Activated naive CD8-positive, alpha-beta T cell treated with anti-CD3 and anti-CD28 coated beads, Interleukin-2, amount 50 U/mL, for 24 hours (primary cell): ENCODE measurements around the gene SYTL3.
A peak's percentile ranks its signal among the peaks of the same experiment; 100 is the strongest.

Experiments
- ATAC-seq: fragments of 150-1000 bp; cut with Tn5 transposase; one replicate; pipeline ENCODE4 v1.10.0; 2021
- DNase-seq: peaks from one replicate; pipeline ENCODE4 v3.0.0; 2021
- H3K27ac Mint-ChIP-seq: one replicate; pipeline ENCODE4 v1.8.0; 2021; ENCODE audit warnings: mild to moderate bottlenecking, mixed read lengths
- H3K27me3 Mint-ChIP-seq: one replicate; pipeline ENCODE4 v1.8.0; 2021; ENCODE audit warnings: mixed read lengths
- H3K36me3 Mint-ChIP-seq: one replicate; pipeline ENCODE4 v1.8.0; 2021; ENCODE audit warnings: low read depth, mixed read lengths
- H3K4me1 Mint-ChIP-seq: one replicate; pipeline ENCODE4 v1.8.0; 2021; ENCODE audit warnings: mixed read lengths
- H3K4me3 Mint-ChIP-seq: one replicate; pipeline ENCODE4 v1.8.0; 2021; ENCODE audit warnings: mild to moderate bottlenecking, moderate library complexity, mixed read lengths
- H3K9me3 Mint-ChIP-seq: one replicate; pipeline ENCODE4 v1.8.0; 2021; ENCODE audit warnings: mixed read lengths

Gene SYTL3

DNA sequence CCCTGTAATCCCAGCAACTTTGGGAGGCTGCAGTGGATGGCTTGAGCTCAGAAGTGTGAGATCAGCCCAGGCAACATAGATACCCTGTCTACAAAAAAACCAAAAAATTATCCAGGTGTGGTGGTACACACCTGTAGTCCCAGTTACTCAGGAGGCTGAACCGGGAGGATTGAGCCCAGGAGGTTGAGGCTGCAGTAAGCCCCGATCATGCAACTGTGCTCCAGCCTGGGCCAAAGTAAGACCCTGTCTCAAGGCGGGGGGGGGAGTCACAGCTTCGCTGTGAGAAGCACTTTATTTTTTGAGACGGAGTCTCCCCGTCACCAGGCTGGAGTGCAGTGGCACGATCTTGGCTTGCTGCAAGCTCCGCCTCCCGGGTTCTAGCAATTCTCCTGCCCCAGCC lies 115.1 kb downstream of the SYTL3 start:
- H3K27me3 Mint-ChIP-seq: no peaks in the 10 kb centered on the region
- peaks cover 11% of the 10 kb centered on the region for H3K4me1 Mint-ChIP-seq
- ATAC-seq (no peak), DNase-seq (no peak)
- H3K27ac Mint-ChIP-seq: peak overlapping the region; percentile 74
- no peak overlapping the region for H3K4me3 Mint-ChIP-seq
- H3K36me3 Mint-ChIP-seq: peaks cover 66% of the 10 kb centered on the region
- H3K9me3 Mint-ChIP-seq: no peaks in the 10 kb centered on the region

DNA sequence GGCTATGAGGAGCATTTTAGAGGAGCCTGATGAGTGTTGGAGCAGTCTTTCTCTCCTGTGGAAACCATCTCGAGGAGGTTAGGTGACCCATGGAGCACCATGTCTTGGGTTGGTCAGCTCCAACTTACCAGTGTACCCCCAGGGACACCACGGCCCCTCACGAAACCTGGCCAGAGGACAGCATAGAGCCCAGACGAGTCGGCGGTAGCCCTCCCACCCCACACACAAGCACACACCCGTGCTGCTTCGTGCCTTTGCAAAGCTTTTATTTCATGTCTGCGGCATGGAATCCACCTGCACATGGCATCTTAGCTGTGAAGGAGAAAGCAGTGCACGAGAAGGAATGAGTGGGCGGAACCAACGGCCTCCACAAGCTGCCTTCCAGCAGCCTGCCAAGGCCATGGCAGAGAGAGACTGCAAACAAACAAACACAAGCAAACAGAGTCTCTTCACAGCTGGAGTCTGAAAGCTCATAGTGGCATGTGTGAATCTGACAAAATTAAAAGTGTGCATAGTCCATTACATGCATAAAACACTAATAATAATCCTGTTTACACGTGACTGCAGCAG lies 115.7 kb downstream of the SYTL3 start:
- DNase-seq: no peak
- Mint-ChIP-seq H3K9me3 (no peaks in the 10 kb centered on the region), H3K4me3 (no peak overlapping the region), H3K27ac (peak overlapping the region; percentile 74), H3K4me1 (peaks cover 12% of the 10 kb centered on the region), H3K27me3 (no peaks in the 10 kb centered on the region), H3K36me3 (peaks cover 72% of the 10 kb centered on the region)
- no peak for ATAC-seq

DNA sequence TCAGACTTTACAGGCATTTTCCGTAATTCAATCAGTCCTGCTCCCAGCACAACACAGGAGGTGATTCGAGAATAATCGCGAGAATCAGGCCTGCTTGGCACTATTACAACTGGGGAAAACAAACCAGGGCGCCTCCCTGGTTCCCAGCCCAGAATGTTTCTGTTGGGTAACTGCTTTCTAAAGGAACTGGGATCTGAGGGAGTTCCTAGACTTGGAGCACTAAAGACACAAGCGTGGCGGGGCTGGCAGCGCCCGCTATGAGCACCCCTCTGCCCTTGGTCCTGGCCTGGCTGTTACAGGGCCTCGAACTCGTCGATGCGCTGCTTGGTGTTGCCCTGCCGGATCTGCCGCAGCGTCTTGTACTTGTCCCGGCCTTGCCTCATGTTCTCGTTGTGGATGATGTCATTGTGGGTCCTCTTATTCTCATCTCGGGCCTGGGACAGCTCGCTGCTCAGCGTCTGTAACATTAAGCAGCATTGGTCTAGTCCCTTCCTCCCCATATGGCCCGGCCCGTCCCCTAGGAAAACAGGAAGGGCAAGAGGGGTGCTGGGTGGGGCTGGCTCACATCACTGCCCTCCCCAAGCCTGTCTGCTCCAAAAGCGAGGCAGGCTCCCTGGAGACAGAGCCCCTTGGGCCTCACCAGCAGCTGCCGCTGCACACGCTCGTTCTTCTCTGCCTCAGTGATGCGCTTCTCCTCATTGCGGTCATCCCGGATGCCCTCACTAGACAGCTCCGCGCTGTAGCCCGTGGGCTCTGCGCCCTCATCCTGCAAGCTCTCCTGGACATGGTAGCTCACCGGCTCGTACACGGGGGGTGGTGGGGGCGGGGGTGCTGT lies 117.0 kb downstream of the SYTL3 start:
- H3K4me1 Mint-ChIP-seq: peaks cover 22% of the 10 kb centered on the region
- H3K36me3 Mint-ChIP-seq: peaks cover 76% of the 10 kb centered on the region
- peak overlapping the region; percentile 65 for H3K27ac Mint-ChIP-seq
- H3K9me3 Mint-ChIP-seq: no peaks in the 10 kb centered on the region
- no peak for DNase-seq
- H3K4me3 Mint-ChIP-seq: no peak overlapping the region
- peak; percentile 2 for ATAC-seq
- no peaks in the 10 kb centered on the region for H3K27me3 Mint-ChIP-seq

DNA sequence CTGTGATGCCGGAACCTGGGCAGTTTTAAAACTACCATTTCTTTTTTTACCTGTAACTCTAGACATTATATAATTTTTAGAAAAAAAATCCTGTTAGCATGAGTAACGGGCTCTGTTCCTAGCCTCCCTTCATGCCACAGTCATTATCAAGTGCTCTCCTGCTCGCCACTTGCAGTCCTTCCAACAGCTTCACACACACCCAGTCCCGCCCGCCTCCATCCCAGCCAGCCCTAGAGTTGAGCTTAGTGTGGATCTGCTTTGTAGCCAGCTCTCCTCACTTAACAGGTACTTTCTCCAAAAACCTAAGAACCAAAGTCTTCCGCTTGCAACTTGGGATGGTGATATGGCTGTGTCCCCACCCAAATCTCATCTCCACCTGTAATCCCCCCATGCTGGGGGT lies 117.9 kb downstream of the SYTL3 start:
- Mint-ChIP-seq H3K27me3 (no peaks in the 10 kb centered on the region), H3K27ac (peak overlapping the region; percentile 68), H3K36me3 (peaks cover 75% of the 10 kb centered on the region), H3K4me3 (peak overlapping the region; percentile 2), H3K9me3 (no peaks in the 10 kb centered on the region), H3K4me1 (peaks cover 31% of the 10 kb centered on the region)
- ATAC-seq (no peak), DNase-seq (no peak)

DNA sequence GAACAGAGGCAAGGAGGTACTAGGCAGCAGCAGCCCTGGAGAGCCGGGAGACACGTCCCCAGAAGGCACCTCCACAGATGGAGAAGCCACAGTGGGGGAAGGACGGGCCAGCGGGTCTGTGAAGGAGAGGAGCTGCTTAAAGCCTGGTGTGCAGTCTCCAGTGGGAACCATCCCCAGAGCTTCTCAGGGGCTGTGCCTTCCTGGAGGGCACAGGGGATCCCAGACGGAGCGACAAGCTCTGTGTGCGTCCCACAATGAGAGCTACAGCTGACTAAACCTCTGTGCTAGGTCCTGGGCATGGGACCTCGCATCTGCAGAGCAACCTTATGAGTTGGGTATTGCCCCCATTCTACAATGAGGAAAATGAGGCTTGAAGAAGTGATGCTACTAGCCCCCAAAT lies 118.6 kb downstream of the SYTL3 start:
- no peak for ATAC-seq
- Mint-ChIP-seq H3K36me3 (peaks cover 75% of the 10 kb centered on the region), H3K27me3 (no peaks in the 10 kb centered on the region), H3K4me1 (peaks cover 38% of the 10 kb centered on the region), H3K27ac (peak overlapping the region; percentile 68), H3K9me3 (no peaks in the 10 kb centered on the region), H3K4me3 (no peak overlapping the region)
- no peak for DNase-seq

DNA sequence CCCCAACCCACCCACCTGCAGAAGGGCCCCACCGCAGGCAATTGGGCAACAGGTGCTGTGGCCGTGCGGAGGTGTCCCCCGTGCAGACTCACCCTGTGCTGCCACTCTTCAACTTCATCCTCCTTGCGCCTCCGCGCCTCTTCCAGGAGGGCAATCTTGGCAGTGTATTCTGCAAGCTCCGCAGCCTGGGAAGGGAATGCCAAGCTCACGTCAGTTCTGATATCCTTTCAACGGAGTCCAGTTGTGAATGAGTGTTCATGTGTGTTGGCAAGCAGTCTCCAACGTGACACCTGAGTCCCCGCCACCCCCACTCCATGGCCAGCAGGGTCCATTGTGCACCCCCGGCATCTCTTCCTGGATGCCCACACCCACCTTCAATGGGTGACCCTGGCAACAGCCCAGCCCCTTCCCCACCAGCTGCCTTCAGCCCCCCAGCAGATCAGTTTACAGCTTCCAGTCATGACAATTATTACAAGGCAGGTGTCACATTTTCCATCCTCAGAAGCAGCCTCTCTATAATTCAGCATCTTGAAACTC lies 119.4 kb downstream of the SYTL3 start:
- Mint-ChIP-seq H3K27ac (peak overlapping the region; percentile 70), H3K27me3 (no peaks in the 10 kb centered on the region), H3K9me3 (no peaks in the 10 kb centered on the region), H3K36me3 (peaks cover 70% of the 10 kb centered on the region), H3K4me1 (peaks cover 42% of the 10 kb centered on the region), H3K4me3 (peak overlapping the region; percentile 25)
- ATAC-seq (no peak), DNase-seq (no peak)

DNA sequence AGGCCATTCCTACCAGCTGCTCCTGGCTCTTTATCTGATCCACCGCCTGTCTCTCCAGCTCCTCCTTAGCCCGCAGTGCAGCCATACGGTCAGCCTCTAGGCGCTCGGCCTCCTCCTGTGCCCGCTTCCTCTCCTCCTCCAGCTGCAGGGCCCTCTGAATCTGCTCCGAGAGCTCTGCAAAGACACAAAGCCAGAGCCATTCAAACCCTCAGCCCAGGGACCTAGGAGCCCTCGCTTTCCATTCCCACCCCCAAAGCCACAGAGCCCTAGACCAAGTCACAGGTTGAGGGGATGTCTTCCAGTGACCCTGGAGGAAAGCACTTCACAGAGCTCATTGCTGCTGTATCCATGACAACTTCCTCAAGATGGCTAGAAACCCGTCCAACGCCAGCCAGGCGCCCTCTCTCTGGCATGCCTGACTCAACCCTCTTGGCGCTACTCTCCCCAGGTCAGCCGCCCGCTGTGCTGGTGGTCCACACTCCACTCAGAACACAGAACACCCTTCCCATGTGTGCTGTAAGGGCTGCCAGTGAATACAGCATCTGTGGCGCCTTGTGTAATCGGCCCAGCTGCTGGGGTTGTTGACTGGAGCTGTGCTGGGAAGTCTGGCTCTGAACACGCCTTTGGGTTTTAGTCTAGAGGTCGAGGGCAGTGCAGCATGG lies 120.0 kb downstream of the SYTL3 start:
- Mint-ChIP-seq H3K9me3 (no peaks in the 10 kb centered on the region), H3K4me3 (no peak overlapping the region), H3K27me3 (no peaks in the 10 kb centered on the region), H3K36me3 (peaks cover 70% of the 10 kb centered on the region), H3K4me1 (peaks cover 45% of the 10 kb centered on the region), H3K27ac (peak overlapping the region; percentile 82)
- DNase-seq (no peak), ATAC-seq (no peak)

DNA sequence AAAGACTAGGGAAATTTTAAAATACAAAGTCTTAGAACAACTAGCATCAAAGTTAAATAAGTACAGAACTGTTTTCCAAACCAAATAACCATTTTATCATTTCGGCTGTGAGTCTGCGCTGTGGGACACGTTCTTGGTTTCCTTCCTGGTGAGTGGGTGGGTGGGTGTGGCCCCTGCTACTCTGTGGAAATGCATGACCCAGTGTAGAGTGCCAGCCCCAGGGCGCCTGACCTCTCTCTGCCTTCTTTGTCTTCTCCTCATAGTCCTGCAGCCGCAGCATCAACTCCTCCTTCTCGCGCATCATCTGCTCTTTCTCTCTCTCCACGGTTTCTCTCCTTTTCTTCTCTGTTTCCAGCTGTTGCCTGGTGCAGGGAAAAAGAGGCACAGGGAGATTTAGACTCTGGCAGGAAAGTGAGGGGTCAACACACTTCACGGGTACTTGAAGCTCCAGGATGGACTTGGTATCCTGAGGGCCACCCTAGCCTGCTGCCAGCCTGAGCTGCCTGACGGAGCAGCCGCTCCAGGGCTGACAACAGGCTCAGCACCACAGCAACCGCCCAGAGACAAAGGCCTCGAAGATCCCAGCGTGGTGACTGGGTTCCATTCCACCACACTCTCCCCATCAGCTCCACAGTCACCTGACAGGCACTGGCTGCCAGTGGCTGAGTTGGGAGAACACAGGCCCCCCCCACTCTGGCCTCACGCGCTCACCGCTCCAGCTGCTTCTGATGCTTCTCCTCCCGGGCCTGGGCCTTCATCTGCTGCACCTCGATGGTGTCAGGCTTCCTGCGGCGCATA lies 120.9 kb downstream of the SYTL3 start:
- ATAC-seq (no peak), DNase-seq (no peak)
- Mint-ChIP-seq H3K27ac (peak overlapping the region; percentile 82), H3K4me3 (no peak overlapping the region), H3K4me1 (peaks cover 48% of the 10 kb centered on the region), H3K27me3 (no peaks in the 10 kb centered on the region), H3K9me3 (no peaks in the 10 kb centered on the region), H3K36me3 (peaks cover 71% of the 10 kb centered on the region)

DNA sequence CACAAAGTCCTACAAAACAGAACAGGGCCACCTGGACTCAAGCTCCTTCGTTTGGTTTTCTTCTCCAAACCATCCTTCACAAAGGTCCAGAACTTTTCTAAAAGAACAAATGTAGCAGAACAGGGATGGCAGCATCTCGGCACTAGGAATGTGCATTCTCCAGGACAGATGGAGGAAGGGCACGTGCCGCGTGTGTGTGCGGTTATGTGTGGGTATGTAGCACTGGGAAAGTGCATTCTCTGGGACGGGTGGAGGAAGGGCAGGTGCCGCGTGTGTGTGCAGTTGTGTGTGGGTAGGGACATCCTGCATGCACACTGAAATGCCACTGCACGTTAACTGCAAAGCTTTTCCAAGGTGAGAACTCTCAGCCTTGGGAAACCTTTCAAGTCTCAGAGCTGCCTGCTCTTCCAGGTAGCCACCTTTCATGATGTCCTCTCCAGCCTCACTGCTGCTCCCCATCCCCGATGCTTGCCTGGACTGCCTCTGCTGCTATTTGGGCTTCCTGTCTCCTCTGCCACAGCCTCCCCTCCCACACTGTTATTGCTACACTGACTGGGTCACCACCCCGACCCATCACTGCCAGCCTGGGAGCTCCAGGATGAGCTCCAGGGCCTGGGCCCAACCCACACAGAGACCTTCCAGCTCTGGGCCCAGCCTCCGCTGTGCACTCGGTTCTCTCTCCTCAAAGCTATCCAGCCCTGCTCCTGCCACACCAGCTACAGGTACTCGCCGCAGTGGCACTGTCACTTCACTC lies 121.7 kb downstream of the SYTL3 start:
- Mint-ChIP-seq H3K4me3 (no peak overlapping the region), H3K9me3 (no peaks in the 10 kb centered on the region), H3K4me1 (peaks cover 48% of the 10 kb centered on the region), H3K27me3 (no peaks in the 10 kb centered on the region), H3K27ac (peak overlapping the region; percentile 82), H3K36me3 (peaks cover 74% of the 10 kb centered on the region)
- ATAC-seq: no peak
- no peak for DNase-seq

DNA sequence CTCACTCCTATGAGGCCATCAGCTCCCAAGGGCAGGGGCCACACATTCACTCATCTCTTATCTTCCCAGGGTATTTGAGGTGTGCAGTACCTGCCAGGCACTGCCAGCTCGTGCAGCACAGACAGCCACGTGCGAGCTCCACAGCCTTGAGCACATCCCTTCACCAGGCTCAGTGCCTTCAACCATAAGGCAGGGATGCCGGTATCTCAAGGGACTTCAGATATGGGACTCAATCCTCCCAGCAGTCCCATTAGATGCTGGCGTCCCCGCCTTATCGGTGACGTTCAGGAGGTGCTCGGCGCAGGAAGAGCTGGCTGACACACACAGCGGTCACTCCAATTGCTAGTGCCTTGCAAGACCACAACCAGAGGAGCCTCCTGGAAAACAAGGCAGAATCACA lies 122.3 kb downstream of the SYTL3 start:
- no peaks in the 10 kb centered on the region for H3K9me3 Mint-ChIP-seq
- no peak for DNase-seq
- H3K4me3 Mint-ChIP-seq: no peak overlapping the region
- ATAC-seq: no peak
- H3K27me3 Mint-ChIP-seq: no peaks in the 10 kb centered on the region
- peak overlapping the region; percentile 82 for H3K27ac Mint-ChIP-seq
- H3K4me1 Mint-ChIP-seq: peaks cover 52% of the 10 kb centered on the region
- H3K36me3 Mint-ChIP-seq: peaks cover 78% of the 10 kb centered on the region

DNA sequence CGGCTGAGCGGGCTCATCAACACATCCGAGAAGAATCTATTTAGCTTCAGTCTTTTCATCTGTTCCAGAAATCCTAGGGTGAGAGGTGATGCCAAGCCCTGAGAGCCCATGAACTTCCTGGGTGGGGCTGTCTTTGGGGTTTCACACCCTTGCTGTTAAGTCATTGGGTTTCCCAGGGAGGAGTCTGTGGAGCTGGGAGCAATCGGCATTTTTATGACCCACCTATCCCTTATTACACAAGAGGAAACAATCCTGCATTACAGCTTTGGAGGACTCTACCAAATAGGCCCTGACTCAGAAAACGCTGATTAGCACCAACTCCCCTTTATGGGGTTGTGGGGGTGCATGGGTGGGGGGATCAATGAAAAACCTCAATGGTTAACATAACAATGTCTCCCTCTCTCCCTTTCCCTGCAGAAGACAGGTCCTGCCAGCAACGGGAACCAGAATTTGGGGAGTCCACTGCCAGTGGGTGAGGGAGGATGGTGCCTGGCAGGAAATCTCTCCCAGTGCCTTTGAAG lies 123.1 kb downstream of the SYTL3 start:
- Mint-ChIP-seq H3K9me3 (no peaks in the 10 kb centered on the region), H3K36me3 (peaks cover 78% of the 10 kb centered on the region), H3K27ac (peak overlapping the region; percentile 49), H3K4me3 (no peak overlapping the region), H3K27me3 (no peaks in the 10 kb centered on the region), H3K4me1 (peaks cover 53% of the 10 kb centered on the region)
- DNase-seq: no peak
- no peak for ATAC-seq

DNA sequence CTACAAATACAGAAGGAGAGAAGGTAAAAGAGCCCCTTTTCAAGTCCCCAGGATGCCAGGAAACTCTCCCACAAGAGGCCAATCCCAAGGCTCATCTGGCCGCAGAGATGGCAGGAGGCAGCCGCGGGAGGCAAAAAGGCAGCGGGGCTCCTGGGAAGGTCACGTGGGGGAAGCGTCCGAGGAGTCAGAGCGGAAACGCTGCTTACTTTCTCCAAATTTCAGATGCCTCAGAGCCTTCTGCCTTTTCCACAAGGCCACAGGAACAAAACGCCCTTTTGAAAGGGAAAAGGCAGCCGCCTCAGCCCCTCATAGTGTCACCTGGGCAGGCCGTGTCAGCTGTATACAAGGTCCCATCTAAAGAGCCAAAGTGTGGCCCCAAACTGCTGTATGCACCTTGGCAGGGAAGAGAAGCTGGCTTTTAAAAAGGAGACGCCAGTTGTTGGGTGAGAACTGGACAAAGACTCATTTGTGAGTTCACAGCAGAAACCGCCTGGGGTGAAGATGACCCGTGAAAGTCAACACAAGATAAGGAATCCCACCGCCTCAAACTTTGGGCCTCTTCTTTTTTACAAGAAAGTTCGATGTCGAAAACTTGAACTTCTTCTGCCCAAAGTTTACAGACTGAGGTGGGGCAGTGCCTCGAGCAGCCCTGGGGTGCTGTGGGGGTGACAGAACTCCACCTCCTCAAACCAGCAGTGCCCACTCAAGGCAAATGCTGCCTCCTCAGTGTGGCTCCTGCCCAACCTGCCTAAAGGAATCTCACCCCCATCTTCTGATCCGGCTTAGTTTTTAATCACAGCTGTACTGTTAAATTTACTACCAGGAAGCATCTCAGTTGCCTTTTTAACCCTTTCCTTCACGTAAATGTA lies 124.0 kb downstream of the SYTL3 start:
- Mint-ChIP-seq H3K4me3 (no peak overlapping the region), H3K9me3 (no peaks in the 10 kb centered on the region), H3K4me1 (peaks cover 60% of the 10 kb centered on the region), H3K27me3 (no peaks in the 10 kb centered on the region), H3K36me3 (peaks cover 79% of the 10 kb centered on the region), H3K27ac (peak overlapping the region; percentile 49)
- ATAC-seq (no peak), DNase-seq (no peak)
